Umbilical cord (tissue), 2 donors: Measurements from ENCODE around the gene EPB41L4B. TPM values are rescaled to one million over a fixed set of nuclear protein-coding genes. Genes with fewer than 3 reads are reported as not detected.
"Not testable (repeated sequence)": the region's sequence is repeated elsewhere in the genome, so short reads cannot be mapped to it uniquely, and the experiment has no call there.

ENCODE experiments used
- DNase-seq: peaks from one replicate; pipeline ENCODE4 v3.0.0-alpha.2; 2015; ENCODE audit warnings: low spot score
- total RNA-seq: library from RNA; depleted of rRNA; stranded (reverse); fragments of >200 nt; gene quantifications from one replicate; pipeline ENCODE4 v1.2.3, GENCODE V29; 2014; ENCODE audit warnings: low replicate concordance; ENCODE audit not compliant: insufficient read depth

Gene EPB41L4B
- total RNA-seq, 1 donor from 2014 or later, result 5.3 TPM

DNA sequence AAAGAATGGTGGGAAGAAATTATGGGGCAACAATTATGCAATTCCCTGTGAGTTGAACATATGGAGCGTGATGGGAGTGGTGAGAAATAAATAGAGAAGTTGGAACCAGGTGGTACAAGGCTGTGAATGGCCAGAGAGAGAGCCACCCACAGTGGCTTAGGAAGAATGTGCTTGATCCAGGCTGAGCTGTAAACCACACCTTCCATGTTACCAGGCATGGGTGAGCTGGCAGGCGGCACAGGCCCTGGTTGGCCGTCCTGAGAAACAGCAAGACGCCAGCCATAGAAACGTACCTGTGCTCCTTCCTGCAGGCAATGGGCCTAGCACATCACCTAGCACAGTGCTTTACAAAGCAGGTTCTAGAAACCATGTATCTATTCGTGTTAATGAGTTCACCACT, 74.3 kb downstream of the EPB41L4B start:
- no peak for DNase-seq

DNA sequence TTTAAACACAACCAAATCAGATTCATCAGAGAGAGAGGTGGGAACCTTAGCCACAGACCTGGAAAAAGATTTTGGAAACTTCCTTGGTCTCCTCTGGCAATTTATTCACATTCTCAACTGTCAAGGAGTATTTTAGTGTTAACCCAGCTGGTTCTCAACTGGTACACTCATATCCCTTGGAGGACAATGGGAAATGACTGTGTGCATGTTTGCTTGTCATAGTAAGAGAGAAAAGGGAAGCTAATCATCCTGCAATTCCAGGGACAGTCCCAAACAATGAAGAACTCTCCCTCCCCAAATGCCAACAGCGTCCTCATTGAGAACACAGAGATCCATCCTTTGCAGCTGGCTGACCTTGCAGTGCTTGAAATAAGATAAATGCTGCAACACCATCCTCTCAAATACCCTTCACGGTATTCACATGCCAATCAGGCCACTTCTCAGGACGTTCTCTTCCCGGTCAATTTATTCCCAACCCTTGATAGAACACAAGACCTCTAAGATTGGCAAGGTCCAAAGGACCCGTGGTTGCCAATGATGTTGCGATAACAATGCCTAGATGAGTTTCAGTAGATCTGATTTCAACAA, 75.5 kb downstream of the EPB41L4B start:
- DNase-seq, result no peak

DNA sequence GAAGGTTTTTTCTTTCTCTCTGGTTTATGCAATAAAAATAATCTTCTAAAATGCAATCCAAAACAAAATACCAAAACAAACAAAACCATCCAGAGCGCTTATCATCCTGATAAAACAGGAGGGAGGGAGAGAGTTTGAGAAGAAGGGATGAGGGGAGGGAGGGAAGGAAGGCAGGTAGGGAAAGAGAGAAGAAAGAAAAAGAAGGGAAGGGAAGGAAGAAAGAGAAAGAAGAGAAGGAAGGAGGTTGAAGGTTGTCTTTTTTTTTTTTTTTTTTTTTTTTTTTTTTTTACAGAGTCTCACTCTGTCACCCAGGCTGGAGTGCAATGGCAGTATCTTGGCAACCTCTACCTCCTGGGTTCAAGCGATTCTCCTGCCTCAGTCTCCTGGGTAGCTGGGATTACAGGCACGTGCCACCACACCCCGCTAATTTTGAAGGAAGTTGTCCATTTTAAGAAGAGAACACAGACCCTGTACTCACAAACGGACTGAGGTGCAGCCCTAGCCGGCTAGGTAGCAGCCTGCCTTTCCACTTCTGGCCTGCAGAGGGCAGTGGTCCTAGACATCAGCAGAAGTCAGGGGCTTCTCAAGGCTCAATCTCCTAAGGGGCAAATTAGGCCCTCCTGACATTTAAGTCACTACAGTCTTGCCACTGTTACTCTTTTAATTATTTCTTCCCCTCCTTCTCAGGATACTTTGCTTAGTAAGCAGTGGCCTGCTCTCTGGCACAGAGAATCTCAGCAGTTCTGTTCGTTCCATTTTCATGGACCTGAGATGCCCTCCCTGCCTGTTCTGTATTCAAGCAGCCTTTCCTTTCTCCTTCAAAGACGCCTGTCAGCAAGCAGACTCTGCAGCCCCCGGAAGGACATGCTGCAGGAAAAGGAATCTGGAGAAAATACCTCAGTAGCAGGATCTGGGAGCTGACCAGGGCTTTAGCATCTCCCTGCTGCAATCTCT, 76.4 kb downstream of the EPB41L4B start:
- peak; percentile 76 for DNase-seq

DNA sequence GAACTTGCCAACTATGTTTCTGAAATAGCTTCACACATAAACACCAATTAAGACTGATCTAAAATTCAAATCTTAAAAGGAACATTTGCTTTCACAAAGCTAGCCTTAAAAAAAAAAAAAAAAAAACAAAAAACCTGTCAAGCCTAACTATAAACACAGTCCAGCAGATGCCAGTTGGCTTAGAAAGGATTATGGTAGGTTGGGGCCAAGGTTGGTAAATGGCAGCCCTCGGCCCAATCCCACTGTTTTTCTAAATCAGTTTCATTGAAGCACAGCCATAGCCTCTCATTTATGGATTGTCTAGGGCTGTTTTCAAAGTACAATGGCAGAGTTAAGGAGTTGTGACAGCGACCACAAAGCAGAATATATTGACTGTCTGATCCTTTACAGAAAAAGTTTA, 78.1 kb downstream of the EPB41L4B start:
- DNase-seq, result no peak

DNA sequence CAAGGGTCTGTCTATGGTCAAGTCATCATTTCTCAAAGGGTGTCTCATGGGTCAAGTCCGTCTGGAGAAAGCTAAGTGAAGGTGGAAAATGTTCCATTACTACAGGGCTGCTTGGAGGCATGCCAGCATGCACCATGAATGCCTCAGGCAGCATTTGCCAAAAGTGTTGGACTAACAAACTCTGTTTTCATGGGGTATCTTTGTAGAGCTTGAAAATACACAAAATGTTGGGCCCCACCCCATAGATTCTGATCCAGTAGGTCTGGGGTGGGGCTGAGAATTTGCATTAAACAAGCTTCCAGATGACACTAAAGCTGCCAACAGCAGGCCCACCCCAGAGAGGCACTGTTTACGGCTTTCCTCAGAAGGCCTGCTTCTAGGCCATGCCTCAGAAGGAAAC, 78.8 kb downstream of the EPB41L4B start:
- peak; percentile 31 for DNase-seq

DNA sequence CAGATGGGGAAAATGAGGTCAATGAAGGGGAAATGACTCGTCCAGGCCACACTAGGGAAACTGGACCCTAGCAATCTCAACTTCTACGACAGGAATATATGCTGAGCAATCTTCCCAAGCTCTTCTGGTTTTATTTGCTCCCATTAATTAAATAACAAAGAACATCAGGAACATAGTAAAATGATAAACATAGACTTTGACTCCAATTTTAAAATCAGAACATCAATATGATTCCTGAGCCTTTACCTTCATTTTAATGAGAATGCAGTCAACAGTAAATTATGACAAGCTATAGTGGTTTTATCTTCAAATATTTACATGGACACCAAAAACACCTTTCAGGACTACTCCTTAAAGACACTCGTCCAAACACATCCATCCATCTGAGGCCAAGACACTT, 79.7 kb downstream of the EPB41L4B start:
- no peak for DNase-seq

DNA sequence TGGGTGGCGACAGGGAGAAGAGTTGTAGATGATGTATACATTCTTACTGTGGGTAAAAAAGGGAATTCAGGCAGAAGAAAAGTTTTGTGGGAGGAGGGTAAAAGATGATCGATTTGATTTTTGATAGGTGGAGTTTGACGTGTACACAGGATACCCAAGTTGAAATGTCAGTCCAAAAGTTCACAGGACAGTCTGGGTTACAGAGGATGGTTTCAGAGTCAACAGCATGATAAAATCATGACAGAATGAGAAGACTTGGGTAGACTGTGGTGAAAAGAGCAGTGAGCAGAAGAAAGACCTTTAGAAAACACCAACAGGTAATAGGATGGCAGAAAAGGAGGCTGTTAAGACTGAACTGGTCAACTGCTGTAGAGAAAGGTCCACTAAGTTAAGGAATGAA, 81.6 kb downstream of the EPB41L4B start:
- DNase-seq, result no peak

DNA sequence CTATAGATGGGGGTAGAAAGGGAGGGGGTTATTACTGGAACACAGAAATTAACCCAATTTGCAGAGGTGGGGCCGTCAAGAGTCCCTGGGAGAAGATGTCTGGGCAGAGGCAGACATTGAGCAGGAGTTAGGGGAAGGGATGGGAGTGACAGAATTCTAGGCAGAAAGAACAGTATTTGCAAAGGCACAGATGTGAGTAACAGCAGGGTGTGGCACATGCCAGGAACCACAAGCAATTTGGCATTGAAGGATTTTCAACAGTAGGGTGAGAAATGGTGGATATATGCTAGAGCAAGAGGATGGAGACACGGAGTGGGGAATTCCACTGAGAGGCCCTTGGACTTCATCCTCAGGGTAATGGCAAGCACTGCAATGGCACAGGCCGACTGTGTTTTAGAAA, 82.2 kb downstream of the EPB41L4B start:
- DNase-seq, result no peak

DNA sequence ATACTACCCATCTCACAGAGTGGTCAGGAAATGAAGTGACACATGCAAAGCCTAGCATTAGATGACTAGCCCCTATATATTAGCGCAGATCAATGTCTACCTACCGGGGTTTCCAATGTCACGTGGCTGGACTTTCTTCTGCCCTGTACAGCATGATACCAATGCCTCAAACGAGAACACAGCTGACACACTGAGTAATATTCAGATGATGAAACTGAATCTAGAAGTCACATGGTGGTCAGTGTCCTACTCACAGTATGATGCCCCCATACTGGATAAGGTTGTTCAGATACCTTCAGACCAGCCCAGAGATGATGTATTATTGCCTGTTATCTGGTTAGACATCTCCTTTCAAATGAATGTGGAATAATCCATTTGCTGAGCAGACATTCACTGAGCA, 82.7 kb downstream of the EPB41L4B start:
- DNase-seq, result no peak

DNA sequence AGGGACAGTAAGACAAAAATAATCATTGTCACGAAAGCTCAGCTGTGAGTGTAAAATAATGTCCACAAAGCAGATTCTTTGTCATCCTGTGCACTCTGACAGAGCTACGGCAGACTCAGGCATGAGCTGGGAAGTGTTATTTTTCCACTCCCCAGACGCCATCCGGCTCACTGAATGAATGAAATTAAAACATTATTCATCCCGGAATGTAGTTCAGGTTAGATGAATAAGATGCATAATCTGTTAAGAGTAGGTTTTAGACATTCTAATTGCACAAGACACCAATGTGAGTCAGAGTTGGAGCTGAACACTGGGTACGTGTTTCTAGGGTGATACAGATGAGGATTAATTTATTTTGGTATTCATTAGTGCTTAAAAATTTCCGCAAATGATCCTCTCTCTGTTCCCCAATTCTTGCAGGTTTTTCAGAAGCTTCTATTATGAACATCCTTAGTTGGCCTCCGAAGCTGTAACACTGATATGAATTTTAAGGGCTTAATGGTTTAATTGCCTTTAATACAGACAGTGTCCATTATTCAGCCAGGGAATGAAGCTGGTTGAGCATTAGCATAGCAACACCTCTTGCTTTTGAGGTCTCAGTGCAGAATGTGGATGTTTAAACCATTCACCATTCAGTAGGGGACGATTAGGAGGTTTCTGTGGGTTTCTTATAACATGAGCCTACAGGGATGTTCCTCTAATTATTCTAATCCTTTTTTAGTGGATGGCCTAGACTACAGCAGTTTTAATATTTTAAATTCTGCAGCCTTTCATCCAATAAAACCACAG, 88.2 kb downstream of the EPB41L4B start:
- no peak for DNase-seq

DNA sequence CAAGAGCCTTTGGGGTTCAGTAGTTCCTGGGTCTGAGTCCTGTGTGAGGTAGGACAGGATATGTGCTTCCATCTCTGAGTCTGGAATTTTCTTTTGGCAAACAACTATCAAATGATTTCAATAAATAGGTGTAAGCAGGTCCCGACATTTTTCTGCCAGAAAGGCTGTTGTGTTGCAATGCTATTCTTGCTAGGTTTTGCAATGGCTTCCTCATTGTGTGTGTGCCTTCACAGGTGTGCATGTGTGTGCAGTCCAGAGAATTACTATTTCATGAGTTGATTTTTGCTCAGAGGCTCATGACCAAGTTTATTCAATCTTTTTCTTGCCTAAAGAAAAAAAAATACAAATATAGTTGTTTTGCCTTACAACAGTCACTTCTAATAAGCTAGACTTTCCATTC, 89.3 kb downstream of the EPB41L4B start:
- no peak for DNase-seq

DNA sequence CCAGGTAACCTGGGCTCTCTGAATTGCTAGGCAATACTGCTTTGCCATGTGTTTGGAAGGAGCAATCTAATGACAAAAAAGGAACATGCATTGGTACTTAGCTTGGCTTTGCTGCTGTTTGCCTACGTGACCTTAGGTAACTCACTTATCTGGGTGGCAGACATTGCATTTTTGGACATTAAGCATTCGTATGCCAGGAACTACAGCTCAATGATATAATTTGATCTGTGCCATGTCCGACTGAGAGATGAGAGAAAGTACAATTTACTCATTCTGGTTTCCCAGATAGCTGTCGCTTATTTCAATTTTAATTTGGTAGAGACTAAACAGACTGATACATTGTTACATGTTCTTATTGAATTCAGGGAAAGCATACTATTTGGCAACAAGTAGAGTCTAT, 90.6 kb downstream of the EPB41L4B start:
- no peak for DNase-seq

DNA sequence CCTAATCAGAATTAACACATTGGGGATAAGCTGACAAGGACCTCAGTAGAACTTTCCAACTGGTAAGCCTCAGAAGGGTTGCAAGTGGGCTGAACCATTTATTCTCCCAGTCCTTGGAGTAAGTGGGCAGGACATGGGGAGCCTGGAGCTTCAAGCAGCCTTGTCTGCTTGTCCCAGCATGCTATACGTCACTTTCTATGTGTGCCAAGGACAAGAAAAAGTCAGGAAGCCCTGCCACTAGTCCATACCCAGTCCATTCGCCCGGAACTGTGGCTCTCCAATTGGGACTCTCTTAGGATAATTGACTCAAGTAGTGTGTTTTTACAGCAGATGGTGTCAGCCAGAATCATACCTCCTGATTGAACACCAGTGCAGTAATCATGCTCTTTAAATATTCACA, 91.2 kb downstream of the EPB41L4B start:
- DNase-seq, result no peak

DNA sequence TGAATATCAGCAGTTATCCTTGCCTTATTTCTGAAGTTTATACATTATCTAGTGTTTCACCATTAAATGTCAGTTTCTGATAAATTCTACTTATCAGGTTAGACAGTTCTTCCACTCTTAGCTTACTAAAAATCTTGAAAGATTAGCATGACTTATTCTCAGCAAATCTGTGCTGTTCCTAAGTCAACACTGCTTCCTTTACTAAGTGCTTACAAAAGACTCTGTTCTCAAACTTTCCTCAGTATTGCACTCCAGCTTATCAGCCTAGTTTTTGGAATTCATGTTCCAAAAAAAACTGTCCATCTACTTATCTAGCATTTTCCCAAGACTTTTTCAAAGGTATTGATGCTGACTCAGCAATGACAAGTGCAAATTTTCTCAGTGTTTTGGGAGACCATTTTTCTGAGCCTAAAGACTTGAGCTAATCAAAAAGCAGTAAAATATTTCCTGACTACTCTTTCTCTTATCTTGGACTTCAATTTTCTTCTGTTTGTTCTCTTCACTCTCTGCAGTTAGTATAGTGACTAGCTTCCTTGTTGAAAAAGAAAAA, 92.7 kb downstream of the EPB41L4B start:
- DNase-seq, result peak; percentile 26

DNA sequence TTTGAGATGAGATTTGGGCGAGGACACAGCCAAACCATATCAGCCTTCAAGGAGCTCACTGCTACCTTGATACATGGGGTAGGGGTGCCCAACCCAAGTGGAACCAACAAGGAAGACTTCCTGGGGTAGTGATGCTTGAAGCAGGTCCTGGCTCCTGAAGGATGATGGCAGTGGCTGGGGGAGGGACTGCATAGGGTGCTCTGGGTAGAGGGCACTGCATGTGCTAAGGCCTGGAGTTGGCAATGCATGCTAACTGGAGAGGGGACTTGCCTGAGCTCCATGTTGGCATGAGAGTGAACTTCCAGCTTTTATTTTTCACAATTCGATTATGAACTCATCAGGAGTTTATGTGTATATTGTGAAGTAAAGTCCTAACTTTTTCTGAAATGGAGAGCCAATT, 95.2 kb downstream of the EPB41L4B start:
- no peak for DNase-seq

DNA sequence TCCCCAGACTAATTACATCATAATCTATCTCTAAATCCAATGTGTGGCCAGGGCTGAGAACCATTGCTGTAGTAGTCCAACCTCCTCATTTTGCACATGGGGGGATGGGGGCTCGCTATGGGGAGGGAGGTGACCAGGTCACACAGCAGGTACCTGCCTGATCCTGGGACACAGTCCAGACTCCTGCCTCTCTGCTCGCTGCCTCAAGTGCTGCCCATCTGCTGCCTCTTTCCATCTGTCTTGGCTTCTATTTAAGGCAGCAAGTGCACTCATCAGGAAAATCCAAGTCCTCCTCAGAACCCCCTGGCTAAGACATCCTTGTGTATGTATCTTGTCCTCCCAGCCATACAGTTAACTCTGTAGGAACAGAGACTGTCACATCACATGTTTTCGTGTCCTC, 96.1 kb downstream of the EPB41L4B start:
- no peak for DNase-seq

DNA sequence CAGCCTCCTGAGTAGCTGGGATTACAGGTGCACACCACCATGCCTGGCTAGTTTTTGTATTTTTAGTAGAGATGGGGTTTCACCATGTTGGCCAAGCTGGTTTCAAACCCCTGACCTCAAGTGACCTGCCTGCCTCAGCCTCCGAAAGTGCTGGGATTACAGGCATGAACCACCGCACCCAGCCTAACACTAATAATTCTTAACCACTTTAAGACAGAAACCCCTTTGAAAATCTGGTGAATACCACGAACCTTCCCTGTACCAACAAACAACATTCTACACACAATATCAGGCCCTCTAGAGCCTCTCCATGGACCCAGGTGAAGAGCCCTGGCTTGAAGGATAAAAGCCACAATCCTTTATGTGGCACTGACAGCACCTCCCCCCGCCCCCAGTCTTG, 102.6 kb downstream of the EPB41L4B start:
- DNase-seq, result not testable (repeated sequence)

DNA sequence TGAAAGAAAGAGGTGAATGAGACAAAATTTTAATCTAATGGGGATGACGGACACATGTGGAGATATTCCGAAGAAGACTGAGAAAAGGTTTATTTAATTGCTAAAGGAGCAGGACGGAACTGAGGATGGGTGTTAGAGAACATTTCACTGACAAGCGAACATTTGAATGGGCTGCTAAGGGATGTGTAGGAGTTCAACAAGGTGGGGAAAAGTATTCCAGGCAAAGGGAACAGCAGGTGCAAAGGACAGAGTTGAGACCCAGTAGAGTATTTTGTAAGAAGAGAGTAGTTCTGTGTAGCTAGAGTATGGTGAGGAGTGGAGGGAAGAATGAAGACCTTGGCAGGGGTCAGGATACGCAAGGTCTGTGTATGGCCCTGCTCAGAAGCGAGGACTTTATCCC, 106.4 kb downstream of the EPB41L4B start:
- no peak for DNase-seq

DNA sequence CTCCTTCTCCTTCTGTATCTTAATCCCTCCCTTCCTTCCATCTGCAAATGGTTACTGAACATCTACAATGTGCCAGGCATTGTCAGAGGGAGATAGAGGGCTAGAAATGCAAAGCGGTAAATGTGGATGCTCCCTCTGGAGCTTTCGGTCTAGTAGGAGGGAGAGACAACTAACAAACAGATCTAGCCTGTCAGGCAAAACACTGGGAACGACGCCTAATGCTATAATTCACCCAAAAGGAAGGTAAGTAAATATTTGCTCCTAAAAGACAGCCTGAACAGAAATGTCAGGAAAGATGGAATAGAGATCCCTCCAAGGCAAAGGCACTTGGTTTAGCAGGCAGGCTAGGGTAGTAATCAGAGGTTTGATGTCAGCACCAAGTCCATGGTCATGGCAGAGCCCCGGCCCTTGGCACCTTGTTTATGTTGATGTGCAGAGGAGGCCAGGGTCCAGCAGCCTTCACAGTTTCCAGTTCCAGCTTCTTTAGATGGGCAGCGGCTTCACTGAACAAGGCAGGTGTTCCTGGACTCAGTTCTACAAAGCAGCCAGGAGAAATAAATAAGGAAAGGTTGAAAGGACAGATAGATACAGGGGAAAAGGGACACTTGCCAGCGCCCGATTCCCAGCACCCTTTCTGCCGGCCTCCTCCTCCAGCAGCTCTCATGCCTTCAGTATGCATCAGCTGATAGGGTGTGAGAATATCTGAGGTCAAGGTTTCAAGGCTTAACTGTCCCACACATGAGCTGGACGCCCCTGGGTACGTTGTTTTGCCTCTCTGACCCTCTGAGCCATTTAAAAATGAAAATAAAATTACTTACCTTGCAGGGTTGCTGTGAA, 107.4 kb downstream of the EPB41L4B start:
- no peak for DNase-seq

DNA sequence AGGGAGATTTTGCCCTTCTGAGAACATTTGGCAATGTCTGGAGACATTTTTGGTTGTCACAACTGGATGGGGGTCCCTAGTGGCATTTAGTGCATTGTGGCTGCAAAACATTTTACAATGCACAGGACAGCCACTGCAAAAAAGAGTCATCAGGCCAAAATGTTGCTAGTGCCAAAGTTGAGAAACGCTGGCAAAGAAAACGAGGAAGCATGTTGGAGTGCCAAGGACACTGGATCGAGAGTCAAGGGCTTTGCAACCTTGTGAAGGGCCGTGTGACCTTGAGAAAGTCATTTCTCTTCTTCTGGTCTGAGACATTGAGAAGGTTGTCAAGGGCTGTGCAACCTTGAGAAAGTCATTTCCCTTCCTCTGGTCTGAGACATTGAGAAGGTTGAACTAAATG, 108.1 kb downstream of the EPB41L4B start:
- DNase-seq, result no peak

DNA sequence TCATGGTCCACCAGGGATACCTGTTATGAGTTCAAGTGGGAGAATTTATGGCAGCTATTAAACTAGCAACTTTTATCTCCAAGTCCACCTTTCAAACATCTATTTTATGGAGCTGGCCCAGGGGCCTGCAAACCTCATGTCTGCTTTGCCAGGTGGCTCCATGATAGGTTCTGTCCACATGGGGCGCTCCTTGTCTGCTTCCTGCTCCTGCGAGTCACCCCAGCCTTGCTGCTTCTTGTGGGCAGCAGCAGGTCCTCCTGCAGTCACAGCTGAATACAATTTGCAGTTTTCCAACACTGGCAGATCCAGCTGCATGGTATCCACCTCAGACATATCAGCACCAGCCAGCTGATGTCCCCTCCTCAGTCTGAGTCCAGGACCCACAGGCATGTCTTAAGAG, 114.2 kb downstream of the EPB41L4B start:
- DNase-seq, result no peak
